Measurements from ENCODE around the gene MAP3K14.
A peak's percentile ranks its signal among the peaks of the same experiment; 100 is the strongest.

- TF ChIP-seq YY1 (IDR thresholded peaks at IDR 0.05; ENCODE audit: low read depth) (peak; percentile 71; the same call in 1 of the 2 replicates), CTCF (IDR thresholded peaks at IDR 0.05) (no peak)
- TF ChIP-seq, protein P1, sequence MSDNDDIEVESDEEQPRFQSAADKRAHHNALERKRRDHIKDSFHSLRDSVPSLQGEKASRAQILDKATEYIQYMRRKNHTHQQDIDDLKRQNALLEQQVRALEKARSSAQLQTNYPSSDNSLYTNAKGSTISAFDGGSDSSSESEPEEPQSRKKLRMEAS (IDR thresholded peaks at IDR 0.05; ENCODE audit: low read depth) = peak; percentile 38; the same call in 1 of the 2 replicates
These were observed 22.3 kb downstream of the MAP3K14 start for GRCh38 chr17:45294506-45294905.

Data from SK-N-SH (cell line).